NCI-H524 (cell line): ENCODE data around the gene DGKG.

Experiments used
- DNase-seq, 2 experiments: peaks; one replicate each; lab custom pipeline; 2025; lab: John Stamatoyannopoulos, UW

The DGKG gene

GRCh38 chr3:186273586-186273985, 88.4 kb downstream of the DGKG start:
- DNase-seq = no peak

- no peak for DNase-seq
Observed at GRCh38 chr3:186270701-186271100, 91.3 kb downstream of the DGKG start.

GRCh38 chr3:186268616-186269448, 93.2 kb downstream of the DGKG start:
- DNase-seq = peak; percentile 14 to 46

GRCh38 chr3:186267758-186268157, 94.3 kb downstream of the DGKG start:
- no peak for DNase-seq

GRCh38 chr3:186264608-186265400, 97.2 kb downstream of the DGKG start:
- DNase-seq = no peak

GRCh38 chr3:186261638-186262037, 100.4 kb downstream of the DGKG start:
- DNase-seq = peak; percentile 15 to 63

GRCh38 chr3:186260726-186261125, 101.3 kb downstream of the DGKG start:
- peak in 1 of 2 experiments; percentile 31 for DNase-seq

- peak; percentile 59 to 84 for DNase-seq
Observed at GRCh38 chr3:186259612-186260383, 102.2 kb downstream of the DGKG start.

- DNase-seq = peak; percentile 39 to 78
Observed at GRCh38 chr3:186258968-186259367, 103.1 kb downstream of the DGKG start.

- DNase-seq = no peak
Observed at GRCh38 chr3:186257866-186258265, 104.2 kb downstream of the DGKG start.

- no peak for DNase-seq
Observed at GRCh38 chr3:186255703-186256331, 106.2 kb downstream of the DGKG start.

- DNase-seq = no peak
Observed at GRCh38 chr3:186254676-186255650, 107.1 kb downstream of the DGKG start.

- peak in 1 of 2 experiments; percentile 48 for DNase-seq
Observed at GRCh38 chr3:186251948-186252619, 110.0 kb downstream of the DGKG start.

- no peak for DNase-seq
Observed at GRCh38 chr3:186248850-186249249, 113.2 kb downstream of the DGKG start.

- DNase-seq = no peak
Observed at GRCh38 chr3:186247821-186248814, 113.9 kb downstream of the DGKG start.

GRCh38 chr3:186246941-186247340, 115.1 kb downstream of the DGKG start:
- DNase-seq = no peak

- DNase-seq = no peak
Observed at GRCh38 chr3:186244016-186244415, 118.0 kb downstream of the DGKG start.

GRCh38 chr3:186241910-186242821, 119.9 kb downstream of the DGKG start:
- DNase-seq = peak; percentile 39 to 67
